ENCODE measurements around the gene LIPG. TPM values are rescaled to one million over a fixed set of nuclear protein-coding genes. Genes with fewer than 3 reads are reported as not detected.

LIPG gene
- total and polyA plus RNA-seq, 2 donors from 2014 or later: 4.8 to 50.9 TPM

- intact Hi-C loops (cut with DNase I): no loop called here
- Histone ChIP-seq H3K27ac (ENCODE audit: low read depth in 2 of 2, low read length in 2 of 2) (no peak overlapping the region), H3K9me3 (ENCODE audit: control insufficient read depth in 2 of 3, insufficient read depth in 1 of 3, low read length in 3 of 3) (no peaks in the 10 kb centered on the region)
Observed at GRCh38 chr18:49630246-49630699, 68.4 kb downstream of the LIPG start.

GRCh38 chr18:49631146-49631866, 69.4 kb downstream of the LIPG start:
- no peak overlapping the region for H3K4me3 ChIP-seq (ENCODE audit: low read length in 3 of 3)
- no peak for FAIRE-seq
- no peak for TF ChIP-seq CTCF (IDR thresholded peaks at IDR 0.05; ENCODE audit: borderline replicate concordance, extremely low read depth, insufficient read depth)
- intact Hi-C loops (cut with DNase I): no loop called here
- peaks cover 3 to 13% (median 13%) of the 10 kb centered on the region in 3 donors for H3K4me1 ChIP-seq (ENCODE audit: control insufficient read depth in 2 of 3, insufficient read depth in 2 of 3, low read depth in 1 of 3, low read length in 3 of 3)
- DNase-seq: peak in 1 of 5 donors; percentile 25
- no peak overlapping the region for H3K9ac ChIP-seq (ENCODE audit: low read length in 3 of 3)
- no peaks in the 10 kb centered on the region for H3K27me3 ChIP-seq (ENCODE audit: control insufficient read depth, insufficient read depth, low read length)
- no peaks in the 10 kb centered on the region for H3K9me3 ChIP-seq (ENCODE audit: control insufficient read depth in 2 of 3, insufficient read depth in 1 of 3, low read length in 3 of 3)
- H3K27ac ChIP-seq (ENCODE audit: low read depth in 2 of 2, low read length in 2 of 2): no peak overlapping the region
- H3K36me3 ChIP-seq (ENCODE audit: control insufficient read depth in 2 of 3, insufficient read depth in 3 of 3, low read length in 3 of 3): no peaks in the 10 kb centered on the region

More at GRCh38 chr18:49630246-49630699, 68.4 kb downstream of the LIPG start:
- DNase-seq (peak in 2 of 5 donors; percentile 2 to 24), FAIRE-seq (no peak)
- Histone ChIP-seq H3K4me1 (ENCODE audit: control insufficient read depth in 2 of 3, insufficient read depth in 2 of 3, low read depth in 1 of 3, low read length in 3 of 3) (peaks cover 3 to 13% (median 13%) of the 10 kb centered on the region in 3 donors), H3K36me3 (ENCODE audit: control insufficient read depth in 2 of 3, insufficient read depth in 3 of 3, low read length in 3 of 3) (no peaks in the 10 kb centered on the region), H3K27me3 (ENCODE audit: control insufficient read depth, insufficient read depth, low read length) (no peaks in the 10 kb centered on the region), H3K4me3 (ENCODE audit: low read length in 3 of 3) (no peak overlapping the region), H3K9ac (ENCODE audit: low read length in 3 of 3) (no peak overlapping the region)
- TF ChIP-seq CTCF (IDR thresholded peaks at IDR 0.05; ENCODE audit: borderline replicate concordance, extremely low read depth, insufficient read depth): no peak

- no peaks in the 10 kb centered on the region for H3K27me3 ChIP-seq (ENCODE audit: control insufficient read depth, insufficient read depth, low read length)
- no peak overlapping the region for H3K4me3 ChIP-seq (ENCODE audit: low read length in 3 of 3)
- FAIRE-seq (no peak), DNase-seq (no peak)
- H3K9me3 ChIP-seq (ENCODE audit: control insufficient read depth in 2 of 3, insufficient read depth in 1 of 3, low read length in 3 of 3): no peaks in the 10 kb centered on the region
- peaks cover 3 to 13% (median 13%) of the 10 kb centered on the region in 3 donors for H3K4me1 ChIP-seq (ENCODE audit: control insufficient read depth in 2 of 3, insufficient read depth in 2 of 3, low read depth in 1 of 3, low read length in 3 of 3)
- H3K36me3 ChIP-seq (ENCODE audit: control insufficient read depth in 2 of 3, insufficient read depth in 3 of 3, low read length in 3 of 3): no peaks in the 10 kb centered on the region
- no peak overlapping the region for H3K9ac ChIP-seq (ENCODE audit: low read length in 3 of 3)
- TF ChIP-seq CTCF (IDR thresholded peaks at IDR 0.05; ENCODE audit: borderline replicate concordance, extremely low read depth, insufficient read depth): no peak
- intact Hi-C loops (cut with DNase I): no loop called here
- no peak overlapping the region for H3K27ac ChIP-seq (ENCODE audit: low read depth in 2 of 2, low read length in 2 of 2)
Observed at GRCh38 chr18:49632588-49632987, 70.7 kb downstream of the LIPG start.
